Activated CD4-positive, alpha-beta memory T cell treated with anti-CD3 and anti-CD28 coated beads for 36 hours (primary cell): ENCODE results near the gene MAP2K1. TPM values are rescaled to one million over a fixed set of nuclear protein-coding genes. Genes with fewer than 3 reads are reported as not detected.
"Not testable (repeated sequence)": the region's sequence is repeated elsewhere in the genome, so short reads cannot be mapped to it uniquely, and the experiment has no call there.

Source experiments
- CTCF ChIA-PET: fragments of 350-600 bp; sonication (Branson Sonifier 250); formaldehyde crosslinking; loops from one replicate; lab custom pipeline; 2021; ENCODE audit warnings: antibody characterized with exemption, inconsistent platforms; lab: Charles Lee
- POLR2A ChIA-PET: fragments of 350-600 bp; sonication (Branson Sonifier 250); formaldehyde crosslinking; loops from one replicate; lab custom pipeline; 2021; ENCODE audit warnings: antibody characterized with exemption; lab: Charles Lee
- DNase-seq: peaks from one replicate; pipeline ENCODE4 v3.0.0-alpha.2; 2020
- H3K27ac Mint-ChIP-seq: one replicate; pipeline ENCODE4 v1.8.0; 2021; ENCODE audit warnings: mixed read lengths
- H3K27me3 Mint-ChIP-seq: one replicate; pipeline ENCODE4 v1.8.0; 2021; ENCODE audit warnings: mixed read lengths
- H3K36me3 Mint-ChIP-seq: one replicate; pipeline ENCODE4 v1.8.0; 2021; ENCODE audit warnings: mixed read lengths
- H3K4me1 Mint-ChIP-seq: one replicate; pipeline ENCODE4 v1.8.0; 2021; ENCODE audit warnings: low read depth, mixed read lengths
- H3K4me3 Mint-ChIP-seq: one replicate; pipeline ENCODE4 v1.8.0; 2021; ENCODE audit warnings: mild to moderate bottlenecking, mixed read lengths
- H3K9me3 Mint-ChIP-seq: one replicate; pipeline ENCODE4 v1.8.0; 2021; ENCODE audit warnings: mixed read lengths
- intact Hi-C: fragments of 100-400 bp; cut with micrococcal nuclease; formaldehyde crosslinking; loops from one replicate; pipeline ENCODE4 v1.15.1; 2023
- total RNA-seq, 2 experiments: library from RNA; stranded (reverse); gene quantifications; one replicate each; pipeline ENCODE4 v1.2.3, GENCODE V29; 2021

MAP2K1 gene
- total RNA-seq, 2 experiments from 2014 or later: 91.8 to 91.9 TPM

GRCh38 chr15:66374179-66374578 is 12.5 kb upstream of the MAP2K1 start:
- Mint-ChIP-seq H3K9me3 (peaks cover 7% of the 10 kb centered on the region), H3K4me3 (no peak overlapping the region), H3K27ac (no peak overlapping the region), H3K4me1 (peaks cover 15% of the 10 kb centered on the region), H3K27me3 (no peaks in the 10 kb centered on the region), H3K36me3 (no peaks in the 10 kb centered on the region)
- DNase-seq: no peak
- CTCF ChIA-PET: no interaction called here
- POLR2A ChIA-PET: no interaction called here
- intact Hi-C loops: loop anchor here (5.0 kb wide), 1 partner anchor 123 kb away; the partner anchor contains the start of gene SNAPC5

GRCh38 chr15:66378814-66379430 is 7.8 kb upstream of the MAP2K1 start:
- H3K36me3 Mint-ChIP-seq: no peaks in the 10 kb centered on the region
- ChIA-PET CTCF (no interaction called here), POLR2A (interaction anchor here (0.6 kb wide), 1 partner anchor 51 kb away, joined by 3 read pairs; no protein-coding TSS in a partner anchor)
- intact Hi-C loops: no loop called here
- H3K27me3 Mint-ChIP-seq: no peaks in the 10 kb centered on the region
- H3K4me3 Mint-ChIP-seq: no peak overlapping the region
- DNase-seq: no peak
- H3K9me3 Mint-ChIP-seq: peaks cover 7% of the 10 kb centered on the region
- no peaks in the 10 kb centered on the region for H3K4me1 Mint-ChIP-seq
- H3K27ac Mint-ChIP-seq: no peak overlapping the region

GRCh38 chr15:66381376-66381775 is 5.3 kb upstream of the MAP2K1 start:
- CTCF ChIA-PET, H3K9me3 Mint-ChIP-seq, H3K27me3 Mint-ChIP-seq, POLR2A ChIA-PET, DNase-seq, H3K27ac Mint-ChIP-seq, H3K36me3 Mint-ChIP-seq, intact Hi-C loops, H3K4me3 Mint-ChIP-seq: not testable (repeated sequence)
- peaks cover 13% of the 10 kb centered on the region for H3K4me1 Mint-ChIP-seq

- intact Hi-C loops: loop anchor here (1.0 to 2.0 kb wide), 4 partner anchors 69 to 117 kb away; partner anchors contain the start of genes RPL4, SNAPC5 and ZWILCH
- Mint-ChIP-seq H3K27ac (peak overlapping the region; percentile 86), H3K27me3 (no peaks in the 10 kb centered on the region), H3K36me3 (peaks cover 19% of the 10 kb centered on the region), H3K4me3 (peak overlapping the region; percentile 91), H3K4me1 (peaks cover 59% of the 10 kb centered on the region), H3K9me3 (no peaks in the 10 kb centered on the region)
- POLR2A ChIA-PET: interaction anchor here (0.9 to 4.3 kb wide), 15 partner anchors 15 to 1082 kb away, joined by 3 to 48 read pairs (median 4); partner anchors contain the start of genes RAB11A, RNU5B-1, RPL4 and SNAPC5
- DNase-seq: peak; percentile 89
- CTCF ChIA-PET: interaction anchor here (0.7 to 5.5 kb wide), 12 partner anchors 14 to 118 kb away, joined by 3 to 74 read pairs (median 5); partner anchors contain the start of genes RPL4, SNAPC5, TIPIN and ZWILCH
These were observed 691 bp downstream of the MAP2K1 start for GRCh38 chr15:66387163-66388042.

- DNase-seq: no peak
- intact Hi-C loops: no loop called here
- Mint-ChIP-seq H3K27me3 (no peaks in the 10 kb centered on the region), H3K27ac (peak overlapping the region; percentile 86), H3K36me3 (peaks cover 19% of the 10 kb centered on the region), H3K4me3 (peak overlapping the region; percentile 91), H3K9me3 (no peaks in the 10 kb centered on the region), H3K4me1 (peaks cover 63% of the 10 kb centered on the region)
- CTCF ChIA-PET: interaction anchor here (0.8 to 5.5 kb wide), 6 partner anchors 14 to 116 kb away, joined by 3 to 74 read pairs (median 6); partner anchors contain the start of genes RPL4, SNAPC5 and ZWILCH
- POLR2A ChIA-PET: interaction anchor here (0.9 to 4.3 kb wide), 10 partner anchors 15 to 117 kb away, joined by 3 to 48 read pairs (median 8); partner anchors contain the start of genes RPL4, SNAPC5, TIPIN and ZWILCH
These were observed 1.3 kb downstream of the MAP2K1 start for GRCh38 chr15:66388043-66388363.

- DNase-seq: peak; percentile 26
- H3K4me1 Mint-ChIP-seq: peaks cover 67% of the 10 kb centered on the region
- no peaks in the 10 kb centered on the region for H3K27me3 Mint-ChIP-seq
- POLR2A ChIA-PET: interaction anchor here (0.8 to 4.3 kb wide), 7 partner anchors 14 to 1084 kb away, joined by 3 to 48 read pairs (median 10); partner anchors contain the start of genes SNAPC5 and TIPIN
- peak overlapping the region; percentile 91 for H3K4me3 Mint-ChIP-seq
- peaks cover 22% of the 10 kb centered on the region for H3K36me3 Mint-ChIP-seq
- H3K27ac Mint-ChIP-seq: no peak overlapping the region
- intact Hi-C loops: no loop called here
- H3K9me3 Mint-ChIP-seq: no peaks in the 10 kb centered on the region
- CTCF ChIA-PET: interaction anchor here (0.8 to 5.5 kb wide), 6 partner anchors 13 to 116 kb away, joined by 3 to 74 read pairs (median 5); partner anchors contain the start of genes RPL4, SNAPC5 and ZWILCH
These were observed 1.9 kb downstream of the MAP2K1 start for GRCh38 chr15:66388576-66388975.

GRCh38 chr15:66389098-66389858 is 2.6 kb downstream of the MAP2K1 start:
- Mint-ChIP-seq H3K27ac (peak overlapping the region; percentile 64), H3K4me1 (peaks cover 74% of the 10 kb centered on the region), H3K36me3 (peaks cover 24% of the 10 kb centered on the region), H3K4me3 (peak overlapping the region; percentile 91), H3K27me3 (no peaks in the 10 kb centered on the region), H3K9me3 (no peaks in the 10 kb centered on the region)
- DNase-seq: peak; percentile 34
- CTCF ChIA-PET: interaction anchor here (1.5 kb wide), 1 partner anchor 112 kb away, joined by 3 read pairs; no protein-coding TSS in a partner anchor
- intact Hi-C loops: loop anchor here (1.0 kb wide), 1 partner anchor 13 kb away; no protein-coding TSS in a partner anchor
- POLR2A ChIA-PET: interaction anchor here (0.8 to 2.4 kb wide), 3 partner anchors 13 to 1084 kb away, joined by 3 to 10 read pairs (median 3); no protein-coding TSS in a partner anchor

GRCh38 chr15:66389859-66390381 is 3.2 kb downstream of the MAP2K1 start:
- intact Hi-C loops: loop anchor here (1.0 kb wide), 1 partner anchor 12 kb away; no protein-coding TSS in a partner anchor
- no peak for DNase-seq
- POLR2A ChIA-PET: interaction anchor here (0.9 to 1.0 kb wide), 2 partner anchors 21 to 108 kb away, joined by 3 read pairs; no protein-coding TSS in a partner anchor
- peak overlapping the region; percentile 62 for H3K27ac Mint-ChIP-seq
- H3K36me3 Mint-ChIP-seq: peaks cover 23% of the 10 kb centered on the region
- H3K27me3 Mint-ChIP-seq: no peaks in the 10 kb centered on the region
- CTCF ChIA-PET: interaction anchor here (1.0 to 1.5 kb wide), 2 partner anchors 13 to 112 kb away, joined by 3 read pairs; no protein-coding TSS in a partner anchor
- H3K4me3 Mint-ChIP-seq: peak overlapping the region; percentile 33
- peaks cover 78% of the 10 kb centered on the region for H3K4me1 Mint-ChIP-seq
- no peaks in the 10 kb centered on the region for H3K9me3 Mint-ChIP-seq

GRCh38 chr15:66390678-66391077 is 4.0 kb downstream of the MAP2K1 start:
- peak; percentile 35 for DNase-seq
- Mint-ChIP-seq H3K9me3 (no peaks in the 10 kb centered on the region), H3K36me3 (peaks cover 25% of the 10 kb centered on the region), H3K27ac (peak overlapping the region; percentile 77), H3K4me3 (peak overlapping the region; percentile 1), H3K4me1 (peaks cover 81% of the 10 kb centered on the region), H3K27me3 (no peaks in the 10 kb centered on the region)
- intact Hi-C loops: no loop called here
- ChIA-PET CTCF (interaction anchor here (1.0 kb wide), 1 partner anchor 12 kb away, joined by 3 read pairs; no protein-coding TSS in a partner anchor), POLR2A (interaction anchor here (0.6 to 1.0 kb wide), 3 partner anchors 20 to 108 kb away, joined by 3 to 4 read pairs (median 3); no protein-coding TSS in a partner anchor)

GRCh38 chr15:66393037-66393436 is 6.3 kb downstream of the MAP2K1 start:
- intact Hi-C loops, DNase-seq, H3K4me3 Mint-ChIP-seq, H3K27ac Mint-ChIP-seq, H3K9me3 Mint-ChIP-seq, H3K27me3 Mint-ChIP-seq: not testable (repeated sequence)
- POLR2A ChIA-PET: interaction anchor here (0.7 kb wide), 1 partner anchor 20 kb away, joined by 4 read pairs; no protein-coding TSS in a partner anchor
- Mint-ChIP-seq H3K36me3 (peaks cover 28% of the 10 kb centered on the region), H3K4me1 (peaks cover 84% of the 10 kb centered on the region)
- CTCF ChIA-PET: interaction anchor here (0.7 kb wide), 1 partner anchor 68 kb away, joined by 3 read pairs; no protein-coding TSS in a partner anchor
